ENCODE results near the gene UBAC2.

The UBAC2 gene

GRCh38 chr13:99270518-99270917 lies 69.9 kb downstream of the UBAC2 start:
- no peak for DNase-seq (ENCODE audit: low read depth in 2 of 2)

- DNase-seq (ENCODE audit: low read depth in 2 of 2): no peak
Observed at GRCh38 chr13:99271249-99271648, 70.6 kb downstream of the UBAC2 start.

- DNase-seq (ENCODE audit: low read depth in 2 of 2): no peak
Observed at GRCh38 chr13:99272481-99272880, 71.8 kb downstream of the UBAC2 start.

- DNase-seq (ENCODE audit: low read depth in 2 of 2): no peak
Observed at GRCh38 chr13:99273128-99273527, 72.5 kb downstream of the UBAC2 start.

- DNase-seq (ENCODE audit: low read depth in 2 of 2): no peak
Observed at GRCh38 chr13:99275093-99275469, 74.4 kb downstream of the UBAC2 start.

GRCh38 chr13:99276706-99277105 lies 76.1 kb downstream of the UBAC2 start:
- no peak for DNase-seq (ENCODE audit: low read depth in 2 of 2)

GRCh38 chr13:99277629-99278028 lies 77.0 kb downstream of the UBAC2 start:
- DNase-seq (ENCODE audit: low read depth in 2 of 2): no peak

GRCh38 chr13:99278200-99278599 lies 77.5 kb downstream of the UBAC2 start:
- DNase-seq (ENCODE audit: low read depth in 2 of 2): no peak

GRCh38 chr13:99278843-99279242 lies 78.2 kb downstream of the UBAC2 start:
- DNase-seq (ENCODE audit: low read depth in 2 of 2): no peak

- DNase-seq (ENCODE audit: low read depth in 2 of 2): no peak
Observed at GRCh38 chr13:99279637-99280036, 79.0 kb downstream of the UBAC2 start.

GRCh38 chr13:99280166-99280565 lies 79.5 kb downstream of the UBAC2 start:
- no peak for DNase-seq (ENCODE audit: low read depth in 2 of 2)

- DNase-seq (ENCODE audit: low read depth in 2 of 2): no peak
Observed at GRCh38 chr13:99281811-99282263, 81.2 kb downstream of the UBAC2 start.

GRCh38 chr13:99282264-99283231 lies 81.9 kb downstream of the UBAC2 start:
- no peak for DNase-seq (ENCODE audit: low read depth in 2 of 2)

GRCh38 chr13:99285432-99286182 lies 85.0 kb downstream of the UBAC2 start:
- DNase-seq (ENCODE audit: low read depth in 2 of 2): no peak

GRCh38 chr13:99287551-99287950 lies 86.9 kb downstream of the UBAC2 start:
- no peak for DNase-seq (ENCODE audit: low read depth in 2 of 2)

- no peak for DNase-seq (ENCODE audit: low read depth in 2 of 2)
Observed at GRCh38 chr13:99288089-99288488, 87.4 kb downstream of the UBAC2 start.

GRCh38 chr13:99289271-99289670 lies 88.6 kb downstream of the UBAC2 start:
- no peak for DNase-seq (ENCODE audit: low read depth in 2 of 2)

GRCh38 chr13:99289674-99290337 lies 89.2 kb downstream of the UBAC2 start:
- DNase-seq (ENCODE audit: low read depth in 2 of 2): no peak

GRCh38 chr13:99290894-99291293 lies 90.2 kb downstream of the UBAC2 start:
- no peak for DNase-seq (ENCODE audit: low read depth in 2 of 2)

- no peak for DNase-seq (ENCODE audit: low read depth in 2 of 2)
Observed at GRCh38 chr13:99293178-99293577, 92.5 kb downstream of the UBAC2 start.

- DNase-seq (ENCODE audit: low read depth in 2 of 2): no peak
Observed at GRCh38 chr13:99294198-99294597, 93.5 kb downstream of the UBAC2 start.

GRCh38 chr13:99294958-99295357 lies 94.3 kb downstream of the UBAC2 start:
- DNase-seq (ENCODE audit: low read depth in 2 of 2): no peak

All from activated CD4-positive, alpha-beta T cell treated with anti-CD3 and anti-CD28 coated beads for 24 hours (primary cell).